Erythroblast (primary cell): ENCODE results near the gene FAM90A1.
"Not testable (repeated sequence)": the region's sequence is repeated elsewhere in the genome, so short reads cannot be mapped to it uniquely, and the experiment has no call there.

ENCODE experiments used
- GATA1 ChIP-seq: IDR thresholded peaks from 2 replicates; pipeline ENCODE4 v1.6.1; 2011; ENCODE audit warnings: low read depth, mild to moderate bottlenecking, control low read depth, low read length, moderate library complexity
- POLR2A ChIP-seq: IDR thresholded peaks from 2 replicates; pipeline ENCODE4 v1.6.1; 2011; ENCODE audit warnings: mild to moderate bottlenecking, low read length

- not testable (repeated sequence) for TF ChIP-seq POLR2A, GATA1
Observed at GRCh38 chr12:8223646-8224045, 3.8 kb downstream of the FAM90A1 start.
